GM18868 (cell line): ENCODE measurements around the gene NXPH4.

Source experiments
- ATAC-seq: cut with Tn5 transposase; IDR thresholded peaks from one replicate; pipeline ENCODE4 v1.9.1; 2021; ENCODE audit warnings: mild to moderate bottlenecking, moderate library complexity; ENCODE audit not compliant: unreplicated experiment

Gene NXPH4

DNA sequence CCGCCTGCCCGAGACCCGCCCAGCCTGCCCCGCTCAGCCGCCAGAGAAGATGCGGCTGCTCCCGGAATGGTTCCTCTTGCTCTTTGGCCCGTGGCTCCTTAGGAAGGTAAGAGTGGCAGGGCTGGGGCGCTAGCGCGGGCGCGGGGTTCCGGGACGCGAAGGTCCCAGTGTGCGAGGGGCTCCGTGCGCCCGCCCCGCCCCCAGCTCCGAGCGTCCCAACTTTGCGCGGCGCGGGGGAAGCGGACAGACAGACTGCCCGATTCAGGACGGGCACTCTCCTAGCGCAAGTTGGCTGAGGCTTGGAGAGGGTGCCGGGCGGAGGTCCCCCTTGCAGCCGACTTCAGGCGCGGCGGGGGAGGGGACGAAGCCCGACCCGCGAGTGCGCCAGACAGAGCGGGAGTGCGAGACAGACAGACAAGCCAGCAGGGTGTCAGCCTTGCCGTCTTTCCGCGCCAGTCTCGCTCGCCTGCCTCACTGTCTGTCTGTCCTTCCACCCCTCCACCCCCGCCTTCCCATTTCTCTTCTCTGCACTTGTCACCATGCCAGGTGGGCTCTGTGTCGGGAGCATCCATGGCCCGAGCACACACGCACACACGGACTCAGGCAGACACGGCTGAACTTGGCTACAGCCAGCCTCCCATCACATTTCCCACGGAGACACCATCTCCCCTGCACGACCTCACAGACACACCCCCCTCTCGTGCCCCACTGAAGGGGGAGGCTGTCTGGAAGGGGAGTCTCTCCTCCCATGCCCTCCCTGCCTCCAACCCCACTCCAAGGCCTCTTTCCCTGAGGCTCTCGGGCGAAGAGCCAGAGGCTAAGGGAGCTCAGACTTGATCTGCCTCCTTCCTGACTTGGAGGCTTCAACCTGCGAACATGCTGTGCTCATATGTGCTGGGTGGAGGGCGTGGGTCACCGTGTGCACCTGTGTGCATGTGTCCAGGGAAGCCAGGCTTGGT lies 606 bp downstream of the NXPH4 start:
- ATAC-seq = no peak

DNA sequence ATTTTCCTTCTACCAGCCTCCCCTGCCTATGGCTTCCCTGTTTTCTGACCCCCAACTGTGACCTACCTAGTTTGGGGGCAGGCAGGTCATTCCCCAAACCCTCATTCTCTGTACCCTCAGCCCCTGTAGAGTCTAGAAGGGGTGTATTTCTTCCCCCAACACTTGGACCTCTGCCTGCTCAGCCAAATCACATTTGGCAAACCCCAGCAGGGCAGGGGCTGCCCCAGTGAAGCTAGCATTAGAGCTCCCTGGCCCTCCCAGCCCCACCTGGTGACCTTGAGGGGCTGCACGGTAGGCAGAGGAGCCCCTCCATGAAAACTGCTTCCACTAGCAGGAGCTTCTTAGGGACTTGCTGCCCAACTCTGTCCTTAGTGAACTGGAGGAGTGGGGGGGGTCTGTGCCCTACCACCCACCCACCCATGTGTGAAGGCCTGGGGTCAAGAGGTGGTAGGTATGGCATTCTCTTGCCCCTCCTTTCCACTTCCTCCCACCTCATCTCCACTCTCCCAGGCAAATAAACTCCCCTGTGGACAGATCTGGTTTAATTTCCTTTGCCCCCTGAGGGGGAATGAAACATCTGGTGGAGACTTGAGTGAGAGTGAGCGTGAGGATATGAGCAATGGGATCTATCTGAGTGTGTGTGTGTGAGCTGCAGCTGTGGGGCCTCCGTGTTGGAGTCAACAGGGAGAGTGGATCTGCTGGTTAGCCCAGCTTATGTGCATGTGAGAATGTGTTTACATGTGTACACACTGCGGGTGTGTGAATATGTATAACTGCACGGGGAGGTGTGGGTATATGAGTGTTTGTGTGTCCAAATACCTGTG lies 1.6 kb downstream of the NXPH4 start:
- no peak for ATAC-seq

DNA sequence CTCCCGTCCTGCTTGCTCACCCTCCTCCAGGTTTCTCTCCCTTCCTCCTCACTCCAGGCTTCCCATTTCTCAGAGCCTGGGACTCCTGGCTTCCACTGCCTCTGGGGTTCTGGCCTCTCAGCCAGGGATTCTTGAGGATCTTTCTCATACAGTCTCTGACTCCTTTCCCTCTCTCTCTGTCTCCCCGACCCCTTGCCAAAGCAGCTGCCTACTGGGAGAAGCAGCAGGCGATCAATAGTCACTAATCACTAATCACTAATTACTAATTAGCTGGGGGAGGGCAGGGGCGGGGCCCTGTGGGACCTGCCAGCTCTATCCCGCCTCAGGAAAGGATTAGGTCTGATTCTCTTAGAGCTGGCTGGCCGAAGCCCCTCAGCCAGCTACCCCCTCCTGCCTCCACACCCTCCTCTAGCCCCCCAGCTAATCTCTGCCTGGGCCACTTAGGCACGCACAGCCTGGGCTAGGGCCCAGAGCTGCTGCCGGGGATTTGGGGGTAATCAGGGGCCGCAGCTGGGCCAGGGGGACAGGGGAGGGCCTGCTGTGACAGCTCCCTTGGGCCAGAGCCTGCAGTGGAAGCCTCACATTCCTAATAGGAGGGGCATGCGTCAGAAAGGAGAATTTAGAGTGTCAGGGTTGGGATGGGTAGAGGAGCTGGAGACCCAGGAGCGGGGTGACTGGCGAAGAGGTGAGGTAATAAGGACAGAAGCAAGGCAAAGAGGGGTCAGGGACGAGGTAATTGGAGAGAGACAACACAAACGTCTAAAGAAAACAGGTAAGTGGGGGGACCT lies 2.8 kb downstream of the NXPH4 start:
- ATAC-seq = no peak

DNA sequence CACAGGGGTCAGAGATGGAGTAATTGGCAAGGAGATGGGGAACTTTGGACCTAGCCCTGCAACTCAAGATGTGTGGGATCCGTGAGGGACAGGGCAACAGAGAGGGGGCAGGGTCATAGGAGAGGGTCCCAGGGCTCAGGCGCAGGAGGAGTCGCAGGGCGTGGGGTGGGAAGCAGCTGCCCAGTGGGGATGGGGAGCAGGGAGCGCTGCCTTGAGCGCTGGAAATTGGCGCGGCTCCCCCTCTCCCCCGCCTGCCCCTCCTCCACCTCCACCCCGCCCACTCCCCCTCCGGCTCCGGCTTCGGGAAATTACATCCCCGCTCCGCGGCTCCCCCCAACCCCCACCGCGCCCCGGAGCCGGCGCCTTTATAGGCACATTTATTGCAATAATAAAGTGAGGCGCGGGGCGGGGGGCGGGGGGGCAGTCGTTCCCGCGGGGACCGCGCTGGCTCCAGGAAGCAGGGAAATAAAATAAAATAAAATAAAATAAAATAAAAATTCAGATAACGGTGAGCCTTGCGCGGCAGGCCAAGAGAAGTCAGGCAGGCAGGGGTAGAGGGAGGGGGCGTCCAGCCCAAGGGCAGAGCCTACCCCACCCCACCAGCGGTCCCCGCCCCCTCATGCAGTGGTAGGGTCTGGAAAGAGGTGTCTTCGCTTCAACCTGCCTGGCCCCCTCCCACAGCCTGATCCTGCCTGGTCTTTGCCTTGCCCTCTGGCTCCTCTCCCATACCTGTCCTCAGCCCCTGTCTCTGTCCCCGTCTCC lies 3.6 kb downstream of the NXPH4 start:
- no peak for ATAC-seq

DNA sequence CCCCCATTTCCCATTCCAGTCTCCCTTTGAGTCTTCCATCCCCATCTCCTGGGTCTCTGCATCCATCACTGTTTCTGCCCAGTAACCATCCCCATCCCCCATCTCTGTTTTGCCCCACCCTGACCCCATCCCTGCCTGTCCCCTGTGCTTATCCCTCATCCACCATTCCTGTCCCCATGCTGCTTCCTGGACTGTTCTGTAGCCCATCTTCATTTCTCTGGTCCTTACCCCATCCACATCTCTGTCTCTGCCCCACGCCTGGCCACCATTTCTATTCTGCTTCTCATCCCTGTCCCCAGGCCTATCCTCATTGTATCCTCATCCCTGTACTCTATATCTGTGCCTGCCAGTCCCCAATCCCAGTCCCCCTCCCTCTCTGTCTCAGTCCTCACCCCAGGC lies 4.2 kb downstream of the NXPH4 start:
- ATAC-seq = no peak

DNA sequence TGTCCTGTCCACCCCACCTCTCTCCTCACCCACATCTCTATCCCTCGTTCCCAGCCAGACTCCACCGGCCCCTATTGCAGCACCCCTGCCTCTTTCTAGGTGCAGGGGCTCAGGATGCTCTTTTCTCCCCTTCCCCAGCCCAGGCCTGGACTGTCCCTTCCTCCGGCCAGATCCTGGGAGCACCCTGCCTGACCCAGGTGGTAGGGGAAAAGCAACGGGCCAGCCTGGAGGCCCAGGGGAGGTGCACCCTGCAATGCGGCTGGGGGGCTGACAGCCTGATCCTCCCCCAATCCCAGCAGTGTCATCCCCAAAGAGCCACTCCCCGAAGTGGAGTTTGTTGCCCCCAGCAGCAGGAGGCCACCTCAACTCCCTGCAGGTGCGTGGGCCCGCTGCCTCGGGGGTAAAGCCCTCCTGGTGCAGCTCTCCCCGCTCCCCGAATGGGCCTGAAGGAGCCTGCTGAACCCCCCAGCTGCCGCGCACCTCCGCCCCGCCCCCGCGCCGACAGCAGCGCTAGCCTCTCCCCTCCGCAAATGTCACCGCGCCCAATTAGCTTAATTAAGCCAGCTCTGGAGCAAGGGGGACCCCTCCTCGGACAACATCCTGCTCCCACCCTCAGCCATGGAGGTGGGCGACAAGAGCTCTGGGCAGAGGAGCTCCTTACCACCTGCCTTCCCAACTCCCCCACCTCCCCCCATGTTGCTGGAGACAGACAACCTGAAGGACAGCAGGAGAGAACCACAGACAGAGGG lies 4.7 kb downstream of the NXPH4 start:
- no peak for ATAC-seq

DNA sequence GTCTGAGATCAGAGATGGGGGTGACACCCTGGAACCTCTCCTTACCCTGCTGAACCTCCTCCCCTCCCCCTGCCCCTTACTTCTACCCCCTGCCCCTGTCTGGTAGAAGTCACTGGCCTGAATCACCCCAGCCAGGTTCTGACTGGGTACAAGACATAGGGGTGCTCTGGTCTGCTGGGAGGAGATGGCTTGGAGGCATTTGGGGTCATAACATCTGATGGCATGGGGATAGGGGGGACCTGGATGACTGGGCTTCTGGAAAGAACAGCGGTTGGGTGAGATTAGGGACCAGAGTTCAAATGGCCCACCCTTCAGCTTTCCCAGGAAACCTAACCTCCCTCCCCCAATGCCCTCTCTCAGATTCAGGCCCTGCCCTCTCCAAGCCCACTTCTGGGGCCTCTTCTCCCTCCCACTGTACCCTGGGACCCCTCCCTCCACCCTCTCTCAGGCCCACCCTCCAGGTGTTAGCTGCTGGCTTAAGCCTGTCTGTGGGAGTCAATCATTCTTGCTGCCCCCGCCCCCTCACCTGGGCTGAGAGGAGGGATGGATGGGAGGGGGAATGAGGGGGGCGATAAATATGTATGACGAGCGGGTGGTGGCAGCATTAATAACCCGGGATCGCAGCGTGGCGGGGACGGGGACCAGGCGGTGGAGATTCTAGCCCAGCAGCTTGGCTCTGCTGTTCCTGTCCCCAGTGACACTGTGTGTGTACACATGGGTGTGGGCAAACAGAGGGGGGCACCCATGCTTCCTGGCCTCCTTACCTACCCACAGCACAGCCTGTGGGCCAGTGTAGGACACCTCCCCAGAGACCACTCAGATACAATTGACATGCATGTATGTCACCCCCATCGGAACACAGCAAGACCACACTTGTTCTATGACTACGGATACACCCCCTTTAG lies 5.9 kb downstream of the NXPH4 start:
- no peak for ATAC-seq

DNA sequence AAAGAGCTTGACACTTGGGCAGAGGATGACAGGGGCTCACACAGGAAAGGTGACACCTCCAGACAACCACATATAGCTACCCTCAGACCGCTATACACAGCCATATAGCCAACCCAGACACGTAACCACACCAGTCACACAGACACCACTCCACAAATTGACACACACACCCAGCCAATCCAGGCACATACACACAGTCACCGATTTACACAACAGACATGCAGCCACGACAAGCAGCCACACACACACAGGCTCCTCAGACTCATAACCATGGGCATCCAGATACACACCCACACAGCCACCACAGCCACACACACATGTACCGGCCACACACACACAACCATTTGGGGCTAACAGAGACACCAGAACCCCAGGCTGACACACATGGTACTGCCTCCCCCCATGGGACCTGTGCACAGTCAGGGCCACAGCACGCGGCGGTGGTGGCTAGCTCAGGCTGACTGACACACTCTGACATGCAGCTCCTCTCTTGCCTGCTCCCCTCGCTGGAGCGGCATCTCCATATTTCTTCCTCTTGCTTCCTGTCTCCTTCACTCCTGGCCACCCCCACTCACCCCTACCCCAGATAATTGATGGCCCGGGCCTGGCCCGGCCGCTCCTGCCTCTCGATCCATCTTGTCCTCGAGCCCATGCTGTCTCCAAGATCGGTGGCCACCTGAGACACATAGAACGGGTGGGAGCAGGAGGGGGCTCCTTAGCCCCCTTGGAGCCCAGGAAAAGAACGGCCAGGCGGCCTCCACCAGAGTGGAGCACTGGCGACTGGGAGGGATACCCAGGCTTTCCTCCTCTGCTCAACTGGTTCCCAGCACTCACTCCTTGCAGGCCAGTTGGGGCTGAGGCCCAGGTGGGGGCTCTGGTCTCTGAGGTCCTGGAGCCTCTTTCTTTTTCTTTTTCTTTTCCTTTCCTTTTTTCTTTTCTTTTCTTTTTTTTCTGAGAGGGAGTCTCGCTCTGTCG lies 6.9 kb downstream of the NXPH4 start:
- ATAC-seq = no peak

DNA sequence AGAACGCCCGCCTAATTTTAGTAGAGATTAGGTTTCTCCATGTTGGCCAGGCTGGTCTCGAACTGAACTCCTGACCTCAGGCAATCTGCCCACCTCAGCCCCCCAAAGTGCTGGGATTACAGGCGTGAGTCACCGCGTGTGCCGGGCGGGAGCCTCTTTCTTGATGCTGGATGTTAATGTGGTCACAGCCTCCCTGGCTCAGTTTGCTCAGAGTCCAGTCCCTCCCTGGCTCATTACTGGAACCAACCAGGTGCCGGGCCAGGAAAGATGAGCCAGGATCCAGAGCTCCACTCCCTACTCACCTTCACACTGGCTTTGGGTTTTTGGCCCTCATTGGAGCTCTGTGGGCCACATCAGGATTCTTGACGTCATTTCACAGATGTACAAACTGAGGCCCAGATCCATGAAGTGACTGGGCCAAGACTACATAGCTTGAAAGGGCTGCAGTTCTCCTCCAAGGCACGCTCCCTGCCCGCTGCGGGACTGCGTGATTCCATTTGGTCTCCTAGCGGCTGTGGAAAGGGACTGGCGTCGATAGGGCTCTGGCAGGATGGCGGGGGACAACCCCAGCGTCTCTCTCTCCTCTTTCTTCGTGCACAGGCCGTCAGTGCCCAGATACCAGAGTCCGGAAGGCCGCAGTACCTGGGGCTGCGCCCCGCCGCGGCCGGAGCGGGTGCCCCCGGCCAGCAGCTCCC lies 7.8 kb downstream of the NXPH4 start:
- ATAC-seq = no peak

DNA sequence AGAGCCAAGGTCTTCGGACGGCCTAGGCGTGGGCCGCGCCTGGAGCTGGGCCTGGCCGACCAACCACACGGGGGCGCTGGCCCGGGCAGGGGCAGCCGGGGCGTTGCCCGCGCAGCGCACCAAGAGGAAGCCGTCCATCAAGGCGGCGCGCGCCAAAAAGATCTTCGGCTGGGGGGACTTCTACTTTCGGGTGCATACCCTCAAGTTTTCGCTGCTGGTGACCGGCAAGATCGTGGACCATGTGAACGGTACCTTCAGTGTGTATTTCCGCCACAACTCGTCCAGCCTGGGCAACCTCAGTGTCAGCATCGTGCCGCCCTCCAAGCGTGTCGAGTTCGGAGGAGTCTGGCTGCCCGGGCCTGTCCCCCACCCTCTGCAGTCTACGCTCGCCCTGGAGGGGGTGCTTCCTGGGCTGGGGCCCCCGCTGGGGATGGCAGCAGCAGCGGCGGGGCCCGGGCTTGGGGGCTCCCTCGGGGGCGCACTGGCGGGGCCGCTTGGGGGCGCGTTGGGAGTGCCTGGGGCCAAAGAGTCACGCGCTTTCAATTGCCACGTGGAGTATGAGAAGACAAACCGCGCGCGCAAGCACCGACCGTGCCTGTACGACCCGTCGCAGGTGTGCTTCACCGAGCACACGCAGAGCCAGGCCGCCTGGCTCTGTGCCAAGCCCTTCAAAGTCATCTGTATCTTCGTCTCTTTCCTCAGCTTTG lies 8.5 kb downstream of the NXPH4 start:
- ATAC-seq = no peak

DNA sequence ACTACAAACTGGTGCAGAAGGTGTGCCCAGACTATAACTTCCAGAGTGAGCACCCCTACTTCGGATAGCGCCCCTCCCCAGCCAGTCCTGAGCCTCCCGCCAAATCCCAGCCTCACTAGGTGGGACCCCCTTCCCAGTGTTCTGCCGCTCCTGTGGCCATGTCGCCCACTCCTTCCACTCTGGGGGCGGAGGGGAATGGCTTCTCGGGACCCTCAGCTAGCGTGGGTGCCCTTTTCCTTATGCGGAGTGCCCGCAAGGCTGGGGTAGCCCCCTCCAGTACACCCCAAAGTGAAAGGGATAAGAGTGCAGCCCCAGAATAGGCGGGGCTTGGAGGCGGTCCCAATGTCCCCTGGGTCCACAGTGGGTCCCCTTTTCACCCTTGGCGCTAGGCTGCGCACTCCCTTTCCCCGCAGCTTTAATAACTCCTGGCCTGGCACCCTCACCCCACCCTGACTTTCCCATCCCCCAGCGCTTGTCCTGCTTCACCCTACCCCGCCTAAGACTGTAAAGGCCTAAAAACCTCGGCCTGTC lies 9.2 kb downstream of the NXPH4 start:
- ATAC-seq = no peak

DNA sequence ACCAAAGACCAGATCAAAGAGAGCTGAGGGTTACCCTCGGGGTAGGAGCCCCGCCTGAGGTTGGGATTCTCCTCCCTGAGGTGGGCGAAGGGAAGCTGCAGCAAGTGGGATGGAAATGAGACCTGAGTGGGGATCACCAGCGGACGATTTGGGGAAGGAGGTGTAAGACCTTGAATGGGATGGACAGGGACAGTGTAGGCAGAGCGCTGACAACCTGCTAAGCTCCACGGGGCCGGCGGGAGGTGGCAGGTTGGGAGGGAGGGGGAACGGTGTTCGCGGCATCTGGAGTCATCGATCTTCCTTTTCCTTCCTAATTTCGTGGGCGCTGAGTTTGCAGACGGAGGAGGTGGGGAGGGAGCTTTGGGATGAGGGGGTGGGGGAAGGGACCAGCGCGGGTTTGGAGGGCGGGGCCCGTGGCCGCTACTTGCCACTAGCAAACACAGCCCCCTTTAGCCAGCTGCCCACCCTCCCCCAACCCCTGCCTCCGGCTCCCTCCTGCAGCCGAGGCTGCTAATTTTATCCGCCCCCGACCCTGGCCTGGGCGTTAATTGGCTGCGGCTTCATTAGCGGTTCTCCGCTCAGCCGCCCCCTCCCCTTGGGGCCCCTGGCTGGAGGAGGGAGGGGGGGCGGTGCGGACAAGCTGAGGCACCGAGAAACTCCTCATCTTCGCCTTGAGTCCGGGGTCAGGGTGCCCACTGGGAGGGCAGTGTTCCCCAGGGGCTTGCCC lies 10.2 kb downstream of the NXPH4 start:
- ATAC-seq = no peak

DNA sequence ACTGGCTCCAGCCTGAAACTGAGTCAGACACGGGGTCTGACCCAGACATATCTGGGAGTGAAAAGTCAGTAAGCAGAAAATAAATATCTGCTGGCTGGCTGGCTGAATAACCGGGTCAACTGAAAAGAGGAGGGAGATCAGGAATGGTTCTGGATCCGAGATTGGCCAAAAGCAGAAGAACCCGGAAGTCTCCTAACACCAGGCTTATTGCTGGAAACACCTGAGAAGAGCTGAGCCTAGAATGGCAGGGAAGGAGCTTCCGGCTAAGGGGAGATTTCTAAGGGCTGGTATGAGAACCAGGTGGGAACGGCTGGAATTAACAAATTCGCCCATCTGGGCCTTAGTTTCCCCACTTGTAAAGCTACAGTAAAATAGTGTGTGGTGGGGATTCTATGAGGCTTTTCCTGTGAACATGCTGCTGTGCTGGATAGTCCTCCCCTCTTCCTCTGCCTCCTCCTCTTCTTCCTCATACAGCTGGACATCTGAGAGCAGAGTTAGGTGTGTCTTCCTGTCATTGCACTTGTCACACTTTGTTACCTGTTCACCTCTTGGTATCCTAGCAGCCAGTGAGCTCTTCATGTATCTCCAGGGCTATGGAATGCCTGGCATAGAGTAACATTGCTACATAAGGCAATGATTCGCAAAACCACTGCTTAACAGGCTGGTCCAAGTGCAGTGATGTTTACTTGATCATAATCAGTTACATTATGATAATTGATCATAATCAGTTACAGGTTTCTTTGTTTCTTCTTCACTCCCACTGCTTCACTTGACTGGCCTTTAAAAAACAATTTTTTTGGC lies 10.9 kb downstream of the NXPH4 start:
- no peak for ATAC-seq

DNA sequence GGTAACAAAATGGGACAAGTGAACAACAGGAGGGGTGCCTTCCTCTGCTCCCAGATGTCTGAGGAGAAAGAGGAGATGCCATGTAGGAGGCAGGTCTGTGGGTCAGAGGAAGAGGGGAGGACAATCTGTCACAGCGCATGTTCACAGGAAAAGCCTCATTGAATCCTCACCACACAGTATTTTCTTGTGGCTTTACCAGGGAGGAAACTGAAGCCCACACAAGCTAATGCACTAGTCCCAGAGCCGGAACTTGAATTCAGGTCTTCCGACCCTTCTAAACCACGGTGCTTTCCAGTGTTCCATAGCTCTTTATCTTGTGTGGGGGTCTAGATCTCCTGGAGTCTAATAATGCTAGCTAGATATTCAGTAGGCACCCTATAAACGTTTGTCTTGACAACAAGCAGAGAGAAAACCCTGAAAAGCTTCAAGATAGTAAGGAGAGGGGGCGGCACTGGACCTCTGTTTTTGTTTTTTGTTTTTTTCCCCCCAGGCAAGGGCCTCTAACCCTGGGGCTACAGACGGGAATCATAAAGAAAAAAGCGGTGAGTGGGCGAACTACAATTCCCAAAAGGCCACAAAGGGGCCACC lies 12.5 kb downstream of the NXPH4 start:
- ATAC-seq = no peak
